H7 (cell line): ENCODE measurements around the gene LPAR1. TPM values are rescaled to one million over a fixed set of nuclear protein-coding genes. Genes with fewer than 3 reads are reported as not detected.
"Not testable (repeated sequence)": the region's sequence is repeated elsewhere in the genome, so short reads cannot be mapped to it uniquely, and the experiment has no call there.

Source experiments
- DNase-seq: peaks from one replicate; pipeline ENCODE4 v3.0.0; 2012
- H3K27me3 ChIP-seq: 2 replicates; pipeline ENCODE4 v1.6.0; 2011; ENCODE audit warnings: mild to moderate bottlenecking, low read length; ENCODE audit not compliant: control insufficient read depth, insufficient read depth
- H3K36me3 ChIP-seq: replicated peaks from 2 replicates; pipeline ENCODE4 v1.5.1; 2011; ENCODE audit warnings: low read length; ENCODE audit not compliant: control insufficient read depth, insufficient read depth
- H3K4me3 ChIP-seq: 2 replicates; pipeline ENCODE4 v1.5.1; 2011; ENCODE audit warnings: low read depth, mild to moderate bottlenecking, control low read depth, low read length, moderate library complexity; ENCODE audit not compliant: insufficient read depth
- total RNA-seq: library from RNA; depleted of rRNA; stranded (reverse); fragments of >200 nt; shearing (Covaris generic); gene quantifications from 2 replicates; pipeline ENCODE4 v1.2.3, GENCODE V29; 2014

Gene LPAR1
- total RNA-seq, 1 experiment from 2014 or later, result 7.1 TPM

DNA sequence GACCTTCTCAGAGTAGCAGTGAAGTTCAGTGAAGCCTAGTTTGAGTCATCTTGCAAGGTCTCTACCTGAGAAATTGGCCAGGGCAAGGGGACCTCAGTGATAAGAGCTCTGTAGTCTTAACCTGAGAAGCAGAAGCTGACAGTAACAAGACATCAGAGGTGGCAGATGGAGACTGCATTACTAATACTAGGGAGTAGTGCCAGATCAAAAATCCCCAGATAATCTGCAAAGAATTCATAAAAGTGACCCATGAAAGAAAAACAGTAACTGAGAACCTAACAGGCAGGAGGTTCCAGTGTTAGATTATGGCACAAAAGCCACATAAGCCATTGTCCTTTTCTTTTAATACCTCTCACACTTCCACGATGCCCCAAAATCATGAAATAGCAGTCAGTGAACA lies 194.1 kb downstream of the LPAR1 start:
- no peak for DNase-seq
- no peaks in the 10 kb centered on the region for H3K36me3 ChIP-seq
- H3K27me3 ChIP-seq, result no peaks in the 10 kb centered on the region
- no peak overlapping the region for H3K4me3 ChIP-seq

DNA sequence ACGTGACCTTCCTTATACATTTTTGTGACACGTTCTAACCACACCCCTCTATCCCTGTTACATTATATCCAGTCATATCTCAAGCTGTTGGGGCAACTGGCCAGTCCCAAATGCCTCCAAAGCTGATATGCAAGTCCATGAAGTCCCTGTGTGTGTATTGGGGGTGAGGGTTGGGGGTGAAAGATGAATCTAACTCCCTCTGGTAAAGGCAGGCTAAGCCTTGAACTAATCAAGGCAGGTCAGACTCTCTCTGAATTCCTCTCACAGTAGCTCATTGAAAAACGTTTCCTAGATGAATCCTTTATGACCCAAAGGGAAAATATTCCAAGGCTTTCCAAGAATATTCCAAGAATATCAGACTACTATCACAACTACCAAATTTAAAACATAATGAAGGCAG lies 195.3 kb downstream of the LPAR1 start:
- Histone ChIP-seq H3K27me3 (no peaks in the 10 kb centered on the region), H3K36me3 (no peaks in the 10 kb centered on the region), H3K4me3 (no peak overlapping the region)
- no peak for DNase-seq

DNA sequence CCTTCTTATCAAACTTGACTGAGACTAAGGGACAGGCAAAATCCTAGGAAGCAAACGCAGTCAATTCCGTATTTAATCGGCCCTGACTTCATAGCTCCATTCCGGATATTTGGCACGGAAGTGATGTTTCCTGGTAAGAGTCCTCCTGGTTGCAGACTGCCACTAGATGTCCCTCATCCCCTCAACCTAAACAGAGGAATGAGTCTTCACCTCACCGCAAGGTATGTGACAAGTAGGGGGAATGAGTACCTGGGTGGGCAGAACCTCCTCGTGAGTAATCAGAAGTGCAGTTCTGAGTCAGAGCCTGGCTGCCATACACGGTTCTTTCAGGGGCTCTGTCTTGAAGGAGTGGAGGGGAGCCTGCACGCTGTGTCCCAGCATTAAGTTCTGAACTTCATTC lies 196.1 kb downstream of the LPAR1 start:
- peak; percentile 25 for DNase-seq
- H3K27me3 ChIP-seq, result no peaks in the 10 kb centered on the region
- no peaks in the 10 kb centered on the region for H3K36me3 ChIP-seq
- no peak overlapping the region for H3K4me3 ChIP-seq

DNA sequence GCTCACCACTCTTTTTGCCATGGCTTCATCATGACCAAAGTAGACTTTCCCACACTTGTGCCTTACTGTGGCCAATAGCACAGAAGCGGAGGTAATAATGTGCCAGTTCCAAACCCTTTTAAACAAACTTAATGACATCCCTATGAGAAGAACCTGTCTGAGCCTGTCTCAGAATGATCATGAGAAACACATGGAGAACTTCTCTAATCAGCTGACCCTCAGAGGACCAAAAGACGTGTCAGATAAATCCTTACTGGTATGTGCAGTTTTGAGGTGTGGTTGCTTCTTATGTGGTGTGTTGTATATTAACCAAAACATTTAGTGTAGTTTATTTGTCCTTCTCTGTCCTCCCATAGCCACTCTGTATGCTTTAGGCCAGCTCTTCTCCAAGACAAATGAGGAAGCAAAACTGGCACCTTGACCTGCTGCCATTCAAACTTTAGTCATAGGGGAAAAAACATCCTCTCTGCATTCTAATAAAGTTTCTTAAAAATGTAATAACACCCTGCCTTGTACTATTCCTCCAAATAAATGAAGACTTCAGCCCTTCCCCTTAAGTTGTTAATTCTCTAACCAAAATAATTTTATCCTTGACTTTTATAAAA lies 200.8 kb downstream of the LPAR1 start:
- DNase-seq, result no peak
- no peaks in the 10 kb centered on the region for H3K36me3 ChIP-seq
- H3K4me3 ChIP-seq, result no peak overlapping the region
- no peaks in the 10 kb centered on the region for H3K27me3 ChIP-seq

DNA sequence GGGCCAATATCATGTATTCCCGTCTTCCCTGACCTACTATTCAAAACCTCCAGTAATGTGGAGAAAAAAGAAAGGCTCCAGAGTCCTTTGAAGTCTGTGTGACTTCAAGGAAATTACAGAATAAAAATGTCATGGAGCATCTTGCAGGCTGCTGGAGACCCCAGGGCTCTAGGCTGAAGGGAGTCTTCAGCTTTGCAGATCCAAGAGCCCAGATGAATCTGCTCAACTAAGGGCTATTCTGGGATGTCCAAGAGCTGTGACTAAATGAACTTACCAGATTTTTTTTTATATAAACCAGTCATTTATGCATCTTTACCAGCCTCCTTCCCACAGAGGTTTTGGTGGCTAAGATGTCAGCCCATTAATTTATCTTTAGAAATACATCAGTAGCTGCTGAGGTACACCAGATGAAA lies 202.4 kb downstream of the LPAR1 start:
- no peaks in the 10 kb centered on the region for H3K36me3 ChIP-seq
- H3K27me3 ChIP-seq, result no peaks in the 10 kb centered on the region
- DNase-seq, result no peak
- no peak overlapping the region for H3K4me3 ChIP-seq

DNA sequence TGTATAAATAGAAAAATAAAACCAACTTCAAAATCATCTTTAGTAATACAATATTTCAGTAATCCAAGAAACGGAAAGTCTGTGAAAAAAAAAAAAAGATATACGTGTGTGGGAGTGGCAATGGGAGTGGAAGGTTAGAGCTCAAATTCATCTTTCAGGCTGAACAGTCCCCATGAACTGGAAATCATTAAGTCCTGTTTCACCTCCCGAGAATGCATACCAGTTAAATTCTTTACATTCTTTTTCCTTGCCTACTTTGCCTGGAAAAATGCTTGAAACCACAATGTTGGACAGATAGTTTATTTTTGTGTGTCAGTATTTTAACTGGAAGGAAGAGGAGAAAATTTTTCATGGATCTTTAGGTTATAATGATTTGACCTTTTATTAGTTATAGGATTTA lies 202.9 kb downstream of the LPAR1 start:
- Histone ChIP-seq H3K4me3 (no peak overlapping the region), H3K36me3 (no peaks in the 10 kb centered on the region), H3K27me3 (no peaks in the 10 kb centered on the region)
- no peak for DNase-seq

DNA sequence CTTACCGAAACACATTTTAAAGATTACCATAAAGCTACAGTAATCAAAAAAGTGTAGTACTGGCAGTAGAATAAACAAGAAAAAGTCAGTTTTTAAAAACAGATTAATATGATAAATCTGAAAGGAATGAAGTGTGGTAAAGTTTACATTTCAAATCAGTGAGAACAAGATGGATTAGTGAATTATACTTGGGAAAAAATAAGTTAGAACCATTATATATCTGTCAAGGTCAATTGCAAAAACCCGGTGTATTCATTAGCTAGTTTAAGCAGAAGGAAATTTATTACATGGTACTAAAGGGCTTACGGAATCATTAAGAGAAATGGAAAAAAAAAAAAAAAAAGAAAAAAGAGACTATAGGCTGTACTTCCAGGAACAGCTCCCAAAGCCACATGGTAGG lies 205.3 kb downstream of the LPAR1 start:
- Histone ChIP-seq H3K4me3 (no peak overlapping the region), H3K27me3 (no peaks in the 10 kb centered on the region), H3K36me3 (no peaks in the 10 kb centered on the region)
- no peak for DNase-seq

DNA sequence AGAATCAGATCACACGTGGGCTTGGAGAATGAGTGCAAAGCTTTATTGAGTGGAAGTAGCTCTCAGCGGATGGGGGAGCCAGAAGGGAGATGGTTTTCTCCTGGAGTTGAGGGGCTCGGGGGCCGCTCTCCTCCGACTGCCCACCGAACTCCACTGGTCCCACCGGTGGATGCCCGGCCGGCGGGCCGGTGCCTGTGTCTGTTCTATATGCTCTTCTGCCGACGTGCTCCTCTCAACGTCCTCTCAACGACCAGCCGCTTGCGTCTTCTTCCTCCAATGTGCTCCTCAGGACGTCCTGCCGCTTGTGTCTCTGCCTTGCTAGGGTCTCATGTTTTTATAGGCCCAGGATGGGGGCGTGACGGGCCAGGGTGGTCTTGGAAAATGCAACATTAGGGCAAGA lies 207.8 kb downstream of the LPAR1 start:
- H3K4me3 ChIP-seq, result no peak overlapping the region
- no peaks in the 10 kb centered on the region for H3K36me3 ChIP-seq
- no peaks in the 10 kb centered on the region for H3K27me3 ChIP-seq
- DNase-seq, result no peak

DNA sequence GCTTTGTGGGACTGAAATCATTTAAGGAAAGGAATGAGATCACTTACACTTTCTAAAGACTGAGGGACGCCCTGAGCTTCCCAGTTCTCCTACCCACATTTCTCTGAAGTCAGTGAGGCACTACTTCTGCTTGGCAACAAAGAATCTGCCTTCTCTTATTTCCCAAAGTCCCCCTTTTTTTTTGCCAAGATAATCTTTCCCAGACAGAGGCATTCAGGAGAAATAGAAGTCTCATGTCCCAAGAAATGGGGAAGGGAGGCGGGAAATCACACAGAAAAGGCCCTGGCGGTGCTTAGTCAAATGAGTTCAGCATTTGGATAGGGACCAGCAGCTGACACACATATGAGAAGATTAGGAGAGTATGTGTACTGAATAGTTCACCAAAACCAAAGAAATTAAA lies 210.0 kb downstream of the LPAR1 start:
- no peaks in the 10 kb centered on the region for H3K36me3 ChIP-seq
- H3K4me3 ChIP-seq, result no peak overlapping the region
- DNase-seq, result no peak
- H3K27me3 ChIP-seq, result no peaks in the 10 kb centered on the region

DNA sequence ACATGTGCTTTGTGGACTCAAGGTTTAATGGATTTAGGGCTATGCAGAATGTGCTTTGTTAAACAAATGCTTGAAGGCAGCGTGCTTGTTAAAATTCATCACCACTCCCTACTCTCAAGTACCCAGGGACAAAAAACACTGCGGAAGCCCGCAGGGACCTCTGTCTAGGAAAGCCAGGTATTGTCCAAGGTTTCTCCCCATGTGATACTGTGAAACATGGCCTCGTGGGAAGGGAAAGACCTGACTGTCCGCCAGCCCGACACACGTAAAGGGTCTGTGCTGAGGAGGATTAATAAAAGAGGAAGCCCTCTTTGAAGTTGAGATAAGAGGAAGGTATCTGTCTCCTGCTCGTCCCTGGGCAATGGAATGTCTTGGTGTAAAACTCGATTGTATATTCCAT lies 211.9 kb downstream of the LPAR1 start:
- not testable (repeated sequence) for H3K4me3 ChIP-seq, DNase-seq, H3K36me3 ChIP-seq, H3K27me3 ChIP-seq

DNA sequence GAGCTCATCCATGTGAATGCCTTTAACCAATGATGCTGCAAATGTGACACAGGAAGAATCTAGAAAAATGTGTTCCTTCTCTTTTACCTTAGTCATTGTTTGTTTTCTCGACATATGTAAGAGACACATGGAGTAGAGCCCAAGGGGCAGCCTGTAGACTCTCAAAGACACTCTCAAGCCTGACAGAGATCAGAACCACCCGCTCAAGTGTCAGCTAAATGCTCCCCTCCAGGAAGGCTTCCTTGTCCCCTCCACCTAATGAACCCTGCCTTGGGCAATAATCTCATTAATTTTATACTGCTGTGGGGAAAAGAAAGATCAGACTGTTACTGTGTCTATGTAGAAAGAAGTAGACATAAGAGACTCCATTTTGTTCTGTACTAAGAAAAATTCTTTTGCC lies 212.3 kb downstream of the LPAR1 start:
- Histone ChIP-seq H3K36me3 (no peaks in the 10 kb centered on the region), H3K27me3 (no peaks in the 10 kb centered on the region), H3K4me3 (no peak overlapping the region)
- no peak for DNase-seq

DNA sequence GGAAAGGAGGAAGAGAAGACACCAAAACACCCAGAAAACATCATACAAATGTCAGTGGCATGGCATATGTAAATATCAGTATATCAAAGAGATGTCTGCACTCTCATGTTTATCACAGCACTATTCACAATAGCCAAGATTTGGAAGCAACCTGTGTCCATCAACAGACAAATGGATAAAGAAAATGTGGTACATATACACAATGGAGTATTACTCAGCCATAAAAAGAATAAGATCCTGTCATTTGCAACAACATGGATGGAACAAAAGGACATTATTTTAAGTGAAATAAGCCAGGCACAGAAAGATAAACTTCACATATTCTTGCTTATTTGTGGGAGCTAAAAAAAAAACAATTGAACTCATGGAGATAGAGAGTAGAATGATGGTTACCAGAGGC lies 213.1 kb downstream of the LPAR1 start:
- H3K36me3 ChIP-seq, H3K27me3 ChIP-seq, H3K4me3 ChIP-seq, DNase-seq: not testable (repeated sequence)
